Ovary (tissue), 3 donors: ENCODE results near the gene ZNF569.
"Not testable (repeated sequence)": the region's sequence is repeated elsewhere in the genome, so short reads cannot be mapped to it uniquely, and the experiment has no call there.

Experiments
- CTCF ChIP-seq, 3 donors: fragments of 450-650 bp in 2 of 3; fragments of 200-600 bp in 1 of 3; IDR thresholded peaks; one replicate each; pipeline versions ENCODE4 v1.5.1 to v1.8.0; 2016 to 2022; ENCODE audit warnings: antibody characterized with exemption in 3 of 3, mild to moderate bottlenecking in 1 of 3
- EP300 ChIP-seq: sonication (generic); formaldehyde crosslinking; IDR thresholded peaks from one replicate; pipeline ENCODE4 v1.6.1; 2017; ENCODE audit warnings: antibody characterized with exemption
- POLR2A ChIP-seq: fragments of 450-650 bp; IDR thresholded peaks from one replicate; pipeline ENCODE4 v1.6.1; 2017; ENCODE audit warnings: antibody characterized with exemption, mild to moderate bottlenecking, moderate library complexity
- donor health status: DM: no; HTN: no; CAD: no.

GRCh38 chr19:37391399-37391798 is 75.8 kb downstream of the ZNF569 start:
- not testable (repeated sequence) for TF ChIP-seq POLR2A; CTCF (IDR thresholded peaks at IDR 0.05); EP300
